Liver (tissue), 3 donors: Measurements from ENCODE around the gene MICALL1.

Source experiments
- EGR1 ChIP-seq, 2 donors: IDR thresholded peaks; 2 replicates each; pipeline ENCODE4 v1.6.1; 2016 to 2018; ENCODE audit warnings: antibody characterized with exemption in 2 of 2, low read depth in 2 of 2
- JUND ChIP-seq, 2 donors: IDR thresholded peaks; 2 replicates each; pipeline ENCODE4 v1.6.1; 2016; ENCODE audit warnings: antibody characterized with exemption in 2 of 2
- RAD21 ChIP-seq, 2 donors: IDR thresholded peaks; 2 replicates each; pipeline ENCODE4 v1.6.1; 2016; ENCODE audit warnings: antibody characterized with exemption in 2 of 2, mild to moderate bottlenecking in 2 of 2
- TAF1 ChIP-seq: conservative IDR thresholded peaks from 2 replicates; pipeline ENCODE4 v1.6.1; 2016; ENCODE audit warnings: antibody characterized with exemption, mild to moderate bottlenecking
- YY1 ChIP-seq: IDR thresholded peaks from 2 replicates; pipeline ENCODE4 v1.6.1; 2016; ENCODE audit warnings: antibody characterized with exemption, mild to moderate bottlenecking
- TF ChIP-seq, protein P1 (sequence below): fragments of 150-350 bp; IDR thresholded peaks from 2 replicates; pipeline ENCODE4 v1.5.1; 2017; ENCODE audit warnings: improper control_type of control experiment, low read depth, low read length; ENCODE audit not compliant: missing input control
- TF ChIP-seq, protein P2 (sequence below): IDR thresholded peaks from 2 replicates; pipeline ENCODE4 v1.6.1; 2016; ENCODE audit warnings: antibody characterized with exemption
- donor health status: healthy.
- donor health status: healthy.

DNA sequence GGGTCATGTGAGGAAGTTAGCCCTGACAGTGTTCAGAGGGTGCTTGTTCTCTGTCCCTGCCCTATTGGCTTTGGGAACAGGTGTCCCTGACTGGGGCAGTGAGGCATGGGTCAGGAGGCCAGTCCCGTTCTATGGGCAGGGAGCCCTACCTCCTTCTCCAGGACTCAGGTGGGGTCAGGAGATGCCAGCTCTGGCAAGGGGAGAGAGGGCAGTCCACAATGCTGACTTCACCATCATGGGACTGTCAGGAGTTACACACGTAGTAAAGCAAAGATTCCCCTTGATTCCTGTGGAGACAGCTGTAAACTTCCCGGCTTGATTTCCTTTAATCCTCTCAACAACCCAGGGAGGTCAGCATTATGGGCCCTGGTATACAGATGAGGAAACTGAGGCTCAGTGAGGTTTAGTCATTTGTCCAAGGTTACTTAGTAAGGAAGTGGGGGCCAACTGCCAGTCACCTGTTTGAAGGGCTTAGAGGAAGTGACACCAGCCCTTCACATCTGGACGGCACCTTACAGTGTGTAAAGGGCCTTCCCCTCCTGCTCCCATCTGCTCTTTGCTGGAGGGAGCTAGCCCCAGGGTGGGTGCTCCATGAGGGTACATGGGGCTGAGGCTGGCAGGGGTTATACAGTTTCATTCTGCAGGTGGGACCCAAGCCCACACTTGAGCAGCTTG is 11.9 kb downstream of the MICALL1 start:
- TF ChIP-seq, protein P1, sequence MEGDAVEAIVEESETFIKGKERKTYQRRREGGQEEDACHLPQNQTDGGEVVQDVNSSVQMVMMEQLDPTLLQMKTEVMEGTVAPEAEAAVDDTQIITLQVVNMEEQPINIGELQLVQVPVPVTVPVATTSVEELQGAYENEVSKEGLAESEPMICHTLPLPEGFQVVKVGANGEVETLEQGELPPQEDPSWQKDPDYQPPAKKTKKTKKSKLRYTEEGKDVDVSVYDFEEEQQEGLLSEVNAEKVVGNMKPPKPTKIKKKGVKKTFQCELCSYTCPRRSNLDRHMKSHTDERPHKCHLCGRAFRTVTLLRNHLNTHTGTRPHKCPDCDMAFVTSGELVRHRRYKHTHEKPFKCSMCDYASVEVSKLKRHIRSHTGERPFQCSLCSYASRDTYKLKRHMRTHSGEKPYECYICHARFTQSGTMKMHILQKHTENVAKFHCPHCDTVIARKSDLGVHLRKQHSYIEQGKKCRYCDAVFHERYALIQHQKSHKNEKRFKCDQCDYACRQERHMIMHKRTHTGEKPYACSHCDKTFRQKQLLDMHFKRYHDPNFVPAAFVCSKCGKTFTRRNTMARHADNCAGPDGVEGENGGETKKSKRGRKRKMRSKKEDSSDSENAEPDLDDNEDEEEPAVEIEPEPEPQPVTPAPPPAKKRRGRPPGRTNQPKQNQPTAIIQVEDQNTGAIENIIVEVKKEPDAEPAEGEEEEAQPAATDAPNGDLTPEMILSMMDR, result no peak
- TF ChIP-seq YY1 (no peak), JUND (IDR thresholded peaks at IDR 0.05) (no peak), EGR1 (IDR thresholded peaks at IDR 0.05; ENCODE audit: low read depth in 2 of 2) (no peak), RAD21 (IDR thresholded peaks at IDR 0.05) (no peak), TAF1 (no peak)
- TF ChIP-seq, protein P2, sequence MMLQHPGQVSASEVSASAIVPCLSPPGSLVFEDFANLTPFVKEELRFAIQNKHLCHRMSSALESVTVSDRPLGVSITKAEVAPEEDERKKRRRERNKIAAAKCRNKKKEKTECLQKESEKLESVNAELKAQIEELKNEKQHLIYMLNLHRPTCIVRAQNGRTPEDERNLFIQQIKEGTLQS, result no peak
